Panc1 (cell line): ENCODE data around the gene S1PR3. TPM values are rescaled to one million over a fixed set of nuclear protein-coding genes. Genes with fewer than 3 reads are reported as not detected.

Experiments
- ATAC-seq: fragments of 200-7000 bp; cut with Tn5 transposase; 2 replicates; pipeline ENCODE4 v1.9.1; 2020; ENCODE audit warnings: mild to moderate bottlenecking, moderate library complexity
- BruUV-seq: library from RNA; stranded (reverse); fragments of 400-500 nt; replicated peaks from 2 replicates; lab custom pipeline; 2021; lab: Mats Ljungman, UMichigan
- CTCF ChIA-PET: fragments of 300-600 bp; sonication (Branson Sonifier 250); formaldehyde crosslinking; loops from one replicate; lab custom pipeline; 2022; ENCODE audit warnings: antibody characterized with exemption; lab: Charles Lee
- POLR2A ChIA-PET: fragments of 300-600 bp; sonication (Branson Sonifier 250); formaldehyde crosslinking; loops from one replicate; lab custom pipeline; 2022; ENCODE audit warnings: antibody characterized with exemption; lab: Charles Lee
- DNase-seq: peaks from one replicate; pipeline ENCODE4 v3.0.0-alpha.2; 2010; ENCODE audit warnings: low read depth, low spot score
- H3K27ac ChIP-seq: 2 replicates; pipeline ENCODE4 v1.5.1; 2011; ENCODE audit warnings: mild to moderate bottlenecking, low read length, inconsistent platforms
- H3K27me3 ChIP-seq: fragments of 200-500 bp; sonication (Bioruptor generic); 2 replicates; pipeline ENCODE4 v1.6.0; 2014; ENCODE audit warnings: low read length, inconsistent platforms; ENCODE audit not compliant: control insufficient read depth, insufficient read depth
- H3K36me3 ChIP-seq: fragments of 200-500 bp; sonication (Bioruptor generic); 2 replicates; pipeline ENCODE4 v1.5.1; 2014; ENCODE audit warnings: inconsistent platforms, mild to moderate bottlenecking, low read length, moderate library complexity; ENCODE audit not compliant: control insufficient read depth, insufficient read depth
- H3K4me1 ChIP-seq: 2 replicates; pipeline ENCODE4 v1.5.1; 2011; ENCODE audit warnings: inconsistent platforms, mild to moderate bottlenecking, low read length, moderate library complexity; ENCODE audit not compliant: control insufficient read depth, insufficient read depth
- H3K4me3 ChIP-seq, 2 experiments: 2 replicates each; pipeline ENCODE4 v1.5.1; 2011 to 2012; ENCODE audit warnings: low read depth in 2 of 2, low read length in 2 of 2, mild to moderate bottlenecking in 2 of 2, inconsistent platforms in 1 of 2, moderate library complexity in 1 of 2
- H3K9me3 ChIP-seq: fragments of 200-500 bp; sonication (Bioruptor generic); 2 replicates; pipeline ENCODE4 v1.5.1; 2014; ENCODE audit warnings: low read depth, mild to moderate bottlenecking, inconsistent platforms, low read length, moderate library complexity; ENCODE audit not compliant: control insufficient read depth, insufficient read depth
- CTCF ChIP-seq: fragments of 450-650 bp; IDR thresholded peaks from 2 replicates; pipeline ENCODE4 v1.5.1; 2017; ENCODE audit warnings: mild to moderate bottlenecking
- POLR2AphosphoS5 ChIP-seq: IDR thresholded peaks from 2 replicates; pipeline ENCODE4 v1.6.1; 2012; ENCODE audit warnings: mild to moderate bottlenecking, low read depth, low read length, moderate library complexity
- SIN3A ChIP-seq: IDR thresholded peaks from 2 replicates; pipeline ENCODE4 v1.6.1; 2012; ENCODE audit warnings: low read depth, mild to moderate bottlenecking, low read length, moderate library complexity, borderline replicate concordance; ENCODE audit not compliant: insufficient read depth
- TCF7L2 ChIP-seq: IDR thresholded peaks from 2 replicates; pipeline ENCODE4 v1.6.1; 2011; ENCODE audit warnings: mild to moderate bottlenecking, low read depth, low read length, inconsistent platforms
- in situ Hi-C: cut with HindIII; loops from 2 replicates; pipeline ENCODE4 v1.10.0; 2016; ENCODE audit warnings: low sequenced_read_pairs, low pct_unique_long_range_greater_than_20kb
- intact Hi-C: fragments of 100-400 bp; cut with micrococcal nuclease; formaldehyde crosslinking; loops from one replicate; pipeline ENCODE4 v1.10.0; 2022; ENCODE audit not compliant: unreplicated experiment
- total RNA-seq: library from RNA; stranded (reverse); gene quantifications from one replicate; pipeline ENCODE4 v1.2.1, GENCODE V29; 2021; ENCODE audit not compliant: unreplicated experiment
- TF ChIP-seq, protein P1 (sequence below), 2 experiments: IDR thresholded peaks; 2 replicates each; pipeline ENCODE4 v1.6.1; 2011 to 2012; ENCODE audit warnings: low read depth in 2 of 2, control low read depth in 1 of 2, low read length in 1 of 2, mild to moderate bottlenecking in 1 of 2, moderate library complexity in 1 of 2; ENCODE audit not compliant: insufficient read depth in 1 of 2

Gene S1PR3
- total RNA-seq, 1 experiment from 2014 or later = 8.1 TPM

- intact Hi-C loops = no loop called here
- no peaks in the 10 kb centered on the region for H3K4me1 ChIP-seq
These were observed 7.6 kb downstream of the S1PR3 start for GRCh38 chr9:88998911-88999310.

GRCh38 chr9:89000371-89000781 is 9.1 kb downstream of the S1PR3 start:
- TF ChIP-seq TCF7L2 = no peak
- no peak for TF ChIP-seq SIN3A
- TF ChIP-seq, protein P1, sequence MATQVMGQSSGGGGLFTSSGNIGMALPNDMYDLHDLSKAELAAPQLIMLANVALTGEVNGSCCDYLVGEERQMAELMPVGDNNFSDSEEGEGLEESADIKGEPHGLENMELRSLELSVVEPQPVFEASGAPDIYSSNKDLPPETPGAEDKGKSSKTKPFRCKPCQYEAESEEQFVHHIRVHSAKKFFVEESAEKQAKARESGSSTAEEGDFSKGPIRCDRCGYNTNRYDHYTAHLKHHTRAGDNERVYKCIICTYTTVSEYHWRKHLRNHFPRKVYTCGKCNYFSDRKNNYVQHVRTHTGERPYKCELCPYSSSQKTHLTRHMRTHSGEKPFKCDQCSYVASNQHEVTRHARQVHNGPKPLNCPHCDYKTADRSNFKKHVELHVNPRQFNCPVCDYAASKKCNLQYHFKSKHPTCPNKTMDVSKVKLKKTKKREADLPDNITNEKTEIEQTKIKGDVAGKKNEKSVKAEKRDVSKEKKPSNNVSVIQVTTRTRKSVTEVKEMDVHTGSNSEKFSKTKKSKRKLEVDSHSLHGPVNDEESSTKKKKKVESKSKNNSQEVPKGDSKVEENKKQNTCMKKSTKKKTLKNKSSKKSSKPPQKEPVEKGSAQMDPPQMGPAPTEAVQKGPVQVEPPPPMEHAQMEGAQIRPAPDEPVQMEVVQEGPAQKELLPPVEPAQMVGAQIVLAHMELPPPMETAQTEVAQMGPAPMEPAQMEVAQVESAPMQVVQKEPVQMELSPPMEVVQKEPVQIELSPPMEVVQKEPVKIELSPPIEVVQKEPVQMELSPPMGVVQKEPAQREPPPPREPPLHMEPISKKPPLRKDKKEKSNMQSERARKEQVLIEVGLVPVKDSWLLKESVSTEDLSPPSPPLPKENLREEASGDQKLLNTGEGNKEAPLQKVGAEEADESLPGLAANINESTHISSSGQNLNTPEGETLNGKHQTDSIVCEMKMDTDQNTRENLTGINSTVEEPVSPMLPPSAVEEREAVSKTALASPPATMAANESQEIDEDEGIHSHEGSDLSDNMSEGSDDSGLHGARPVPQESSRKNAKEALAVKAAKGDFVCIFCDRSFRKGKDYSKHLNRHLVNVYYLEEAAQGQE (IDR thresholded peaks at IDR 0.05; ENCODE audit: insufficient read depth in 1 of 2, low read depth in 2 of 2, low read length in 1 of 2) = no peak
- no peak for TF ChIP-seq POLR2AphosphoS5
- TF ChIP-seq CTCF = no peak
- Histone ChIP-seq H3K9me3 (no peaks in the 10 kb centered on the region), H3K27me3 (no peaks in the 10 kb centered on the region), H3K4me3 (no peak overlapping the region), H3K36me3 (no peaks in the 10 kb centered on the region), H3K4me1 (no peaks in the 10 kb centered on the region), H3K27ac (no peak overlapping the region)
- ChIA-PET POLR2A (interaction anchor here (0.5 kb wide), 1 partner anchor 108 kb away, joined by 3 read pairs; no protein-coding TSS in a partner anchor), CTCF (no interaction called here)
- DNase-seq (no peak), ATAC-seq (peak; percentile 42; the same call in 1 of the 2 replicates)
- intact Hi-C loops = loop anchor here (2.0 to 5.0 kb wide), 2 partner anchors 408 to 1048 kb away; no protein-coding TSS in a partner anchor
- in situ Hi-C loops = no loop called here
- BruUV-seq = no TSS peak

More at GRCh38 chr9:88998911-88999310, 7.6 kb downstream of the S1PR3 start:
- in situ Hi-C loops = no loop called here
- Histone ChIP-seq H3K27ac (no peak overlapping the region), H3K4me3 (no peak overlapping the region), H3K9me3 (no peaks in the 10 kb centered on the region), H3K27me3 (no peaks in the 10 kb centered on the region), H3K36me3 (no peaks in the 10 kb centered on the region)
- CTCF ChIA-PET = interaction anchor here (0.7 kb wide), 1 partner anchor 249 kb away, joined by 3 read pairs; no protein-coding TSS in a partner anchor
- POLR2A ChIA-PET = no interaction called here
- BruUV-seq = no TSS peak
- no peak for ATAC-seq
- TF ChIP-seq, protein P1 (IDR thresholded peaks at IDR 0.05; ENCODE audit: insufficient read depth in 1 of 2, low read depth in 2 of 2, low read length in 1 of 2) = no peak
- TF ChIP-seq SIN3A (no peak), TCF7L2 (no peak), CTCF (no peak)
- DNase-seq = no peak
